Lower leg skin (tissue), 3 donors: ENCODE results near the gene PIP5KL1.

ENCODE experiments used
- POLR2A ChIP-seq, 2 donors: fragments of 450-650 bp; IDR thresholded peaks; one replicate each; pipeline ENCODE4 v1.6.1; 2016 to 2017; ENCODE audit warnings: antibody characterized with exemption in 2 of 2, mild to moderate bottlenecking in 1 of 2, moderate library complexity in 1 of 2
- TF ChIP-seq, protein P1 (sequence below), 3 donors: fragments of 450-650 bp; IDR thresholded peaks; one replicate each; pipeline ENCODE4 v1.5.1; 2016; ENCODE audit warnings: antibody characterized with exemption in 3 of 3, mild to moderate bottlenecking in 3 of 3, moderate library complexity in 2 of 3

GRCh38 chr9:127977009-127977883 lies 46.7 kb upstream of the PIP5KL1 start:
- TF ChIP-seq, protein P1, sequence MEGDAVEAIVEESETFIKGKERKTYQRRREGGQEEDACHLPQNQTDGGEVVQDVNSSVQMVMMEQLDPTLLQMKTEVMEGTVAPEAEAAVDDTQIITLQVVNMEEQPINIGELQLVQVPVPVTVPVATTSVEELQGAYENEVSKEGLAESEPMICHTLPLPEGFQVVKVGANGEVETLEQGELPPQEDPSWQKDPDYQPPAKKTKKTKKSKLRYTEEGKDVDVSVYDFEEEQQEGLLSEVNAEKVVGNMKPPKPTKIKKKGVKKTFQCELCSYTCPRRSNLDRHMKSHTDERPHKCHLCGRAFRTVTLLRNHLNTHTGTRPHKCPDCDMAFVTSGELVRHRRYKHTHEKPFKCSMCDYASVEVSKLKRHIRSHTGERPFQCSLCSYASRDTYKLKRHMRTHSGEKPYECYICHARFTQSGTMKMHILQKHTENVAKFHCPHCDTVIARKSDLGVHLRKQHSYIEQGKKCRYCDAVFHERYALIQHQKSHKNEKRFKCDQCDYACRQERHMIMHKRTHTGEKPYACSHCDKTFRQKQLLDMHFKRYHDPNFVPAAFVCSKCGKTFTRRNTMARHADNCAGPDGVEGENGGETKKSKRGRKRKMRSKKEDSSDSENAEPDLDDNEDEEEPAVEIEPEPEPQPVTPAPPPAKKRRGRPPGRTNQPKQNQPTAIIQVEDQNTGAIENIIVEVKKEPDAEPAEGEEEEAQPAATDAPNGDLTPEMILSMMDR (IDR thresholded peaks at IDR 0.05), result no peak
- no peak for TF ChIP-seq POLR2A (IDR thresholded peaks at IDR 0.05)
